B cell (primary cell): ENCODE results near the gene HBM. TPM values are rescaled to one million over a fixed set of nuclear protein-coding genes. Genes with fewer than 3 reads are reported as not detected.

Source experiments
- ATAC-seq: fragments of 200-7000 bp; cut with Tn5 transposase; one replicate; pipeline ENCODE4 v1.10.0; 2021; ENCODE audit warnings: low read depth, mild to moderate bottlenecking, moderate number of reproducible peaks, moderate library complexity
- CTCF ChIA-PET: fragments of 350-600 bp; sonication (Branson Sonifier 250); formaldehyde crosslinking; loops from one replicate; lab custom pipeline; 2021; ENCODE audit warnings: antibody characterized with exemption, inconsistent platforms; lab: Charles Lee
- POLR2A ChIA-PET: fragments of 350-600 bp; sonication (Branson Sonifier 250); formaldehyde crosslinking; loops from one replicate; lab custom pipeline; 2021; ENCODE audit warnings: antibody characterized with exemption; lab: Charles Lee
- DNase-seq: peaks from one replicate; pipeline ENCODE4 v3.0.0; 2013
- H2AFZ ChIP-seq: 2 replicates; pipeline ENCODE4 v1.6.1; 2012; ENCODE audit warnings: mild to moderate bottlenecking, low read depth, low read length; ENCODE audit not compliant: insufficient read depth, poor library complexity, severe bottlenecking
- H3K27ac ChIP-seq, 2 donors: 1 replicate in 1 of 2; 2 replicates in 1 of 2; pipeline ENCODE4 v1.5.1; 2012 to 2013; ENCODE audit warnings: low read length in 2 of 2, mild to moderate bottlenecking in 2 of 2, moderate library complexity in 1 of 2
- H3K27me3 ChIP-seq, 4 experiments: fragments of 200-600 bp in 1 of 4; sonication (generic) in 1 of 4; replicated peaks in 1 of 4; 1 replicate in 2 of 4; 2 replicates in 2 of 4; pipeline versions ENCODE4 v1.6.1 to v1.7.0; 2013 to 2016; ENCODE audit warnings: low read length in 3 of 4, mild to moderate bottlenecking in 2 of 4, mixed read lengths in 1 of 4, moderate library complexity in 1 of 4; ENCODE audit not compliant: insufficient read depth in 4 of 4, control insufficient read depth in 3 of 4; ENCODE audit errors: control extremely low read depth in 1 of 4
- H3K36me3 ChIP-seq, 2 experiments: replicated peaks in 1 of 2; 1 replicate in 1 of 2; 2 replicates in 1 of 2; pipeline versions ENCODE4 v1.6.1 to v1.7.1; 2013; ENCODE audit warnings: low read length in 1 of 2; ENCODE audit not compliant: insufficient read depth in 2 of 2, control insufficient read depth in 1 of 2; ENCODE audit errors: control extremely low read depth in 1 of 2, extremely low read depth in 1 of 2
- H3K4me1 ChIP-seq, 2 donors: fragments of 200-600 bp in 1 of 2; sonication (generic) in 1 of 2; 1 replicate in 1 of 2; 2 replicates in 1 of 2; pipeline versions ENCODE4 v1.5.1 to v1.6.1; 2013 to 2017; ENCODE audit warnings: low read length in 2 of 2; ENCODE audit not compliant: control insufficient read depth in 2 of 2, insufficient read depth in 2 of 2
- H3K4me2 ChIP-seq: replicated peaks from 2 replicates; pipeline ENCODE3; 2012; ENCODE audit warnings: mild to moderate bottlenecking, low read depth, low read length; ENCODE audit not compliant: poor library complexity, severe bottlenecking
- H3K4me3 ChIP-seq, 5 experiments: fragments of 200-600 bp in 1 of 5; sonication (generic) in 1 of 5; 1 replicate in 3 of 5; 2 replicates in 2 of 5; pipeline versions ENCODE4 v1.5.1 to v1.7.0; 2011 to 2016; ENCODE audit warnings: low read length in 4 of 5, mild to moderate bottlenecking in 4 of 5, low read depth in 2 of 5, control low read depth in 1 of 5, moderate library complexity in 1 of 5; ENCODE audit not compliant: insufficient read depth in 1 of 5; ENCODE audit errors: control extremely low read depth in 1 of 5, extremely low read depth in 1 of 5
- H3K79me2 ChIP-seq: fragments of 200-600 bp; sonication (generic); one replicate; pipeline ENCODE4 v1.6.0; 2016; ENCODE audit warnings: low read length; ENCODE audit not compliant: control insufficient read depth, insufficient read depth
- H3K9ac ChIP-seq: fragments of 200-600 bp; sonication (generic); 2 replicates; pipeline ENCODE4 v1.6.1; 2017; ENCODE audit warnings: mild to moderate bottlenecking, low read length, moderate library complexity
- H3K9me3 ChIP-seq, 3 donors: one replicate each; pipeline versions ENCODE4 v1.6.1 to v1.7.1; 2013; ENCODE audit warnings: low read length in 2 of 3; ENCODE audit not compliant: control insufficient read depth in 2 of 3, insufficient read depth in 1 of 3; ENCODE audit errors: control extremely low read depth in 1 of 3
- H4K20me1 ChIP-seq: 2 replicates; pipeline ENCODE4 v1.6.0; 2012; ENCODE audit warnings: mild to moderate bottlenecking, low read length; ENCODE audit not compliant: insufficient read depth, control insufficient read depth, poor library complexity, severe bottlenecking
- H3K27ac Mint-ChIP-seq: one replicate; pipeline ENCODE4 v1.8.0; 2021; ENCODE audit warnings: mixed read lengths
- H3K27me3 Mint-ChIP-seq: one replicate; pipeline ENCODE4 v1.8.0; 2021; ENCODE audit warnings: mixed read lengths
- H3K4me1 Mint-ChIP-seq: one replicate; pipeline ENCODE4 v1.8.0; 2021; ENCODE audit warnings: mixed read lengths
- H3K4me3 Mint-ChIP-seq: one replicate; pipeline ENCODE4 v1.8.0; 2021; ENCODE audit warnings: mixed read lengths
- H3K9me3 Mint-ChIP-seq: one replicate; pipeline ENCODE4 v1.8.0; 2022; ENCODE audit warnings: mixed read lengths; ENCODE audit not compliant: insufficient read depth
- CTCF ChIP-seq: fragments of 200-600 bp; IDR thresholded peaks from one replicate; pipeline ENCODE4 v1.8.0; 2022; ENCODE audit warnings: antibody characterized with exemption, mild to moderate bottlenecking
- EZH2 ChIP-seq: IDR thresholded peaks from 2 replicates; pipeline ENCODE4 v1.6.1; 2012; ENCODE audit warnings: borderline replicate concordance, low read depth, mild to moderate bottlenecking, moderate library complexity, low read length; ENCODE audit not compliant: insufficient read depth, poor library complexity, severe bottlenecking
- WGBS: methylation state at CpG from one replicate; pipeline ENCODE4 v1.1.5; 2013; ENCODE audit warnings: missing lambda C conversion rate; ENCODE audit not compliant: insufficient coverage; 5-methylcytosine and 5-hydroxymethylcytosine counted together
- intact Hi-C: fragments of 100-400 bp; cut with micrococcal nuclease; formaldehyde crosslinking; loops from one replicate; pipeline ENCODE4 v1.10.0; 2022
- polyA plus RNA-seq: library from polyadenylated mRNA; depleted of rRNA; stranded (reverse); fragments of >200 nt; gene quantifications from 2 replicates; pipeline ENCODE4 v1.2.3, GENCODE V29; 2012
- total RNA-seq, 2 donors: library from RNA; stranded (reverse); fragments of 120-200 nt in 1 of 2; gene quantifications; 1 replicate in 1 of 2; 2 replicates in 1 of 2; pipeline versions ENCODE4 v1.2.3 to v1.2.4, GENCODE V29; 2013 to 2022

The HBM gene
- total and polyA plus RNA-seq, 2 donors (not counting 1 experiment from before 2014, with no cell fraction given), result 0.64 TPM; not detected in 1

- no peaks in the 10 kb centered on the region for H3K27me3 ChIP-seq
- peaks cover 0 to 6% of the 10 kb centered on the region in 2 donors for H3K4me1 ChIP-seq
- peaks cover 10% of the 10 kb centered on the region for H3K79me2 ChIP-seq
- no peak overlapping the region for H3K9ac ChIP-seq
- no peak for DNase-seq
- Mint-ChIP-seq H3K4me1 (peaks cover 4% of the 10 kb centered on the region), H3K4me3 (no peak overlapping the region), H3K9me3 (no peaks in the 10 kb centered on the region), H3K27ac (no peak overlapping the region), H3K27me3 (no peaks in the 10 kb centered on the region)
- CTCF ChIA-PET, result interaction anchor here (2.3 to 4.5 kb wide), 6 partner anchors 8 to 243 kb away, joined by 7 to 43 read pairs (median 18); partner anchors contain the start of gene HBQ1
- POLR2A ChIA-PET, result no interaction called here
- peaks cover 4% of the 10 kb centered on the region for H4K20me1 ChIP-seq
- H3K36me3 ChIP-seq, result peaks cover 0 to 10% of the 10 kb centered on the region in 2 experiments
- ATAC-seq, result no peak
- H3K4me3 ChIP-seq, result no peak overlapping the region
- H3K9me3 ChIP-seq, result no peaks in the 10 kb centered on the region
- intact Hi-C loops, result no loop called here
- H3K27ac ChIP-seq, result no peak overlapping the region
- 67% methylated on average over 1 of the region's 2 CpGs for WGBS
- H3K4me2 ChIP-seq, result no peak overlapping the region
- TF ChIP-seq CTCF (no peak), EZH2 (no peak)
- no peak overlapping the region for H2AFZ ChIP-seq
Observed at GRCh38 chr16:118857-119256, 46.9 kb upstream of the HBM start.

DNA sequence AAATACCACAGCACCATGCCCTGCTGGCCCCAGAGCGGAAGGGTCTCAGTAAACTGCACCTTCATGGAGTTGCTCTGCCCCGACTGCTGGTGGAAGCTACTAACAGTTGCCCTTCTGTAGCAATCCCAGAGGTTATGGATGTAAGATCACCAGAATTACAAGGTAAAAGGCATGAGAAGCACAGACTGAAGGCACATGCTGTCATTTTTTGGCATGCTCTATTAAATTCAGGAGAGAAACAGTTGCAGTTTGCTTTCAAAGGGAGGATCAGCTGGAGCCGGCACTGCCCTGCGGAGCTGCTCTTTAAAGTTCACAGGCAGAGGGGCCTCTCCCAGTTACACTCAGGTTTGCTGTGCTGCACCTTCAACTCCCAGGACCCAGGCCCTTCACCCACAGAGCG, 46.5 kb upstream of the HBM start:
- ChIA-PET CTCF (interaction anchor here (2.7 to 4.5 kb wide), 3 partner anchors 13 to 243 kb away, joined by 7 to 43 read pairs (median 23); no protein-coding TSS in a partner anchor), POLR2A (no interaction called here)
- intact Hi-C loops, result no loop called here
- Mint-ChIP-seq H3K4me1 (peaks cover 4% of the 10 kb centered on the region), H3K4me3 (no peak overlapping the region), H3K9me3 (no peaks in the 10 kb centered on the region), H3K27me3 (no peaks in the 10 kb centered on the region), H3K27ac (no peak overlapping the region)
- peaks cover 0 to 10% of the 10 kb centered on the region in 2 experiments for H3K36me3 ChIP-seq
- no peak overlapping the region for H2AFZ ChIP-seq
- TF ChIP-seq EZH2 (no peak), CTCF (no peak)
- H4K20me1 ChIP-seq, result peaks cover 4% of the 10 kb centered on the region
- H3K79me2 ChIP-seq, result peaks cover 10% of the 10 kb centered on the region
- no peaks in the 10 kb centered on the region for H3K27me3 ChIP-seq
- no peaks in the 10 kb centered on the region for H3K9me3 ChIP-seq
- no peak overlapping the region for H3K9ac ChIP-seq
- 95% methylated on average over 4 of the region's 5 CpGs for WGBS
- H3K4me3 ChIP-seq, result no peak overlapping the region
- no peak for ATAC-seq
- H3K4me1 ChIP-seq, result peaks cover 0 to 6% of the 10 kb centered on the region in 2 donors
- no peak overlapping the region for H3K27ac ChIP-seq
- no peak for DNase-seq
- H3K4me2 ChIP-seq, result no peak overlapping the region
